NCI-H2107 treated with DMSO at 0.1 percent for 48 hours (cell line): ENCODE measurements around the gene RNF157.

Source experiments
- DNase-seq: peaks from one replicate; lab custom pipeline; 2025; ENCODE audit not compliant: unreplicated experiment; lab: John Stamatoyannopoulos, UW

Gene RNF157

GRCh38 chr17:76161619-76162266 lies 78.5 kb downstream of the RNF157 start:
- no peak for DNase-seq

GRCh38 chr17:76160896-76161528 lies 79.3 kb downstream of the RNF157 start:
- DNase-seq = no peak

- DNase-seq = no peak
Observed at GRCh38 chr17:76159157-76159556, 81.1 kb downstream of the RNF157 start.

GRCh38 chr17:76157759-76158158 lies 82.5 kb downstream of the RNF157 start:
- DNase-seq = no peak

- peak; percentile 56 for DNase-seq
Observed at GRCh38 chr17:76156662-76156991, 83.7 kb downstream of the RNF157 start.

- DNase-seq = peak; percentile 56
Observed at GRCh38 chr17:76155988-76156661, 84.2 kb downstream of the RNF157 start.

GRCh38 chr17:76154936-76155845 lies 85.1 kb downstream of the RNF157 start:
- DNase-seq = no peak

GRCh38 chr17:76154292-76154691 lies 86.0 kb downstream of the RNF157 start:
- DNase-seq = no peak

- no peak for DNase-seq
Observed at GRCh38 chr17:76153640-76154039, 86.7 kb downstream of the RNF157 start.

- no peak for DNase-seq
Observed at GRCh38 chr17:76153202-76153601, 87.1 kb downstream of the RNF157 start.

GRCh38 chr17:76152591-76152990 lies 87.7 kb downstream of the RNF157 start:
- no peak for DNase-seq

GRCh38 chr17:76151896-76152454 lies 88.3 kb downstream of the RNF157 start:
- DNase-seq = no peak

- no peak for DNase-seq
Observed at GRCh38 chr17:76150712-76151622, 89.3 kb downstream of the RNF157 start.

- no peak for DNase-seq
Observed at GRCh38 chr17:76149214-76149613, 91.1 kb downstream of the RNF157 start.

GRCh38 chr17:76148015-76148326 lies 92.3 kb downstream of the RNF157 start:
- no peak for DNase-seq

GRCh38 chr17:76147211-76148014 lies 92.9 kb downstream of the RNF157 start:
- peak; percentile 29 for DNase-seq

- no peak for DNase-seq
Observed at GRCh38 chr17:76146053-76146851, 94.0 kb downstream of the RNF157 start.

GRCh38 chr17:76145231-76146052 lies 94.9 kb downstream of the RNF157 start:
- peak; percentile 74 for DNase-seq
